ENCODE data around the gene ZMYND11.

ZMYND11 gene

GRCh38 chr10:271201-271600, 135.9 kb downstream of the ZMYND11 start:
- TF ChIP-seq CTCF (IDR thresholded peaks at IDR 0.05; ENCODE audit: extremely low read depth, insufficient read depth, missing control alignments), result no peak
- in situ Hi-C loops (cut with MboI; ENCODE audit: low pct_unique_long_range_greater_than_20kb, low sequenced_read_pairs, unreplicated experiment), result no loop called here
- DNase-seq (ENCODE audit: low spot score), result no peak

GRCh38 chr10:271722-272121, 136.5 kb downstream of the ZMYND11 start:
- in situ Hi-C loops (cut with MboI; ENCODE audit: low pct_unique_long_range_greater_than_20kb, low sequenced_read_pairs, unreplicated experiment), result no loop called here
- DNase-seq (ENCODE audit: low spot score), result no peak
- no peak for TF ChIP-seq CTCF (IDR thresholded peaks at IDR 0.05; ENCODE audit: extremely low read depth, insufficient read depth, missing control alignments)

GRCh38 chr10:273088-273487, 137.8 kb downstream of the ZMYND11 start:
- in situ Hi-C loops (cut with MboI; ENCODE audit: low pct_unique_long_range_greater_than_20kb, low sequenced_read_pairs, unreplicated experiment), result no loop called here
- TF ChIP-seq CTCF (IDR thresholded peaks at IDR 0.05; ENCODE audit: extremely low read depth, insufficient read depth, missing control alignments), result no peak

GRCh38 chr10:274866-275265, 139.6 kb downstream of the ZMYND11 start:
- no peak for DNase-seq (ENCODE audit: low spot score)
- TF ChIP-seq CTCF (IDR thresholded peaks at IDR 0.05; ENCODE audit: extremely low read depth, insufficient read depth, missing control alignments), result no peak
- in situ Hi-C loops (cut with MboI; ENCODE audit: low pct_unique_long_range_greater_than_20kb, low sequenced_read_pairs, unreplicated experiment), result no loop called here

More at GRCh38 chr10:273088-273487, 137.8 kb downstream of the ZMYND11 start:
- no peak for DNase-seq (ENCODE audit: low spot score)

- in situ Hi-C loops (cut with MboI; ENCODE audit: low pct_unique_long_range_greater_than_20kb, low sequenced_read_pairs, unreplicated experiment), result no loop called here
These were observed 140.4 kb downstream of the ZMYND11 start for GRCh38 chr10:275680-276079.

GRCh38 chr10:277963-278362, 142.7 kb downstream of the ZMYND11 start:
- DNase-seq (ENCODE audit: low spot score), result no peak
- no peak for TF ChIP-seq CTCF (IDR thresholded peaks at IDR 0.05; ENCODE audit: extremely low read depth, insufficient read depth, missing control alignments)
- in situ Hi-C loops (cut with MboI; ENCODE audit: low pct_unique_long_range_greater_than_20kb, low sequenced_read_pairs, unreplicated experiment), result no loop called here

More at GRCh38 chr10:275680-276079, 140.4 kb downstream of the ZMYND11 start:
- DNase-seq (ENCODE audit: low spot score), result no peak
- no peak for TF ChIP-seq CTCF (IDR thresholded peaks at IDR 0.05; ENCODE audit: extremely low read depth, insufficient read depth, missing control alignments)

GRCh38 chr10:278707-279106, 143.5 kb downstream of the ZMYND11 start:
- no peak for TF ChIP-seq CTCF (IDR thresholded peaks at IDR 0.05; ENCODE audit: extremely low read depth, insufficient read depth, missing control alignments)
- no peak for DNase-seq (ENCODE audit: low spot score)
- in situ Hi-C loops (cut with MboI; ENCODE audit: low pct_unique_long_range_greater_than_20kb, low sequenced_read_pairs, unreplicated experiment), result no loop called here
